SW480 (cell line): Measurements from ENCODE around the gene SMURF1.
"Not testable (repeated sequence)": the region's sequence is repeated elsewhere in the genome, so short reads cannot be mapped to it uniquely, and the experiment has no call there.

Experiments
- DNase-seq: peaks from one replicate; pipeline ENCODE4 v3.0.0-alpha.2; 2016; ENCODE audit warnings: low spot score

Gene SMURF1

DNA sequence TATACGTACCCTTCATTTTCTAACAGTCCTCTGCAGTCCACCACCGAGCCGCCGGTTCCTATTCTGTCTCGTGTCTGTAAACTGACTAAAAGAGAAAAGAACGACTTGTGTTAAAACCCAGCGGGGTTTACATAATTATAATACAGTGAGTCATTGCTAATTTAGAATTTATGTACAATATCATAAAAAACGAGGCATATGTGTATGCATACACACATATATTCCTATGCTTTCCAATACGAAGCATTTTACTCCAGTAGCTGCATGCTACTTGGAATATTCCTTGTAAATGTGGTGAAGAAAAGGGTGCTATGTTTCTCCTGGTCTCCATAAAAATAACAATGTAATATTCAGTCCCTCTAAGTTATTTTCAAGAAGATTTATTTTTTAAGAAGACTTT, 89.1 kb downstream of the SMURF1 start:
- DNase-seq: no peak

DNA sequence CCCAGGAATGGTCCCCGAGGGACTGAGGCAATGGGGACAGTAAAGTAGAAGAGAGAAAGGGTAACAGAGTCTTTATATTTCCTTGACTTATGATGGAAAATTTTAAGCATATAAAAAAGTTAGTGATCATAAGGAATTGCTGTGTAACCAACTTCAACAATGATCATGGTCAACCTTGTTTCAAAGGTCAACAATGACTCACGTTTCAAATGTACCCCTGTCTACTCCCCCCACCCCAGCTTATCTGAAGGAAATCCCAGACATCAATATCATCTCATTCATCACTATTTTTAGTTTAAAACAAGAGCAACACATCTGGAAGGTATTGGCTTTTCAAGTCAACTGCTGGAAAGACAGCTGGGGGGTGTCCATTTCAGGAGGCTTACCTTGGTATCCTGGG, 92.9 kb downstream of the SMURF1 start:
- no peak for DNase-seq

DNA sequence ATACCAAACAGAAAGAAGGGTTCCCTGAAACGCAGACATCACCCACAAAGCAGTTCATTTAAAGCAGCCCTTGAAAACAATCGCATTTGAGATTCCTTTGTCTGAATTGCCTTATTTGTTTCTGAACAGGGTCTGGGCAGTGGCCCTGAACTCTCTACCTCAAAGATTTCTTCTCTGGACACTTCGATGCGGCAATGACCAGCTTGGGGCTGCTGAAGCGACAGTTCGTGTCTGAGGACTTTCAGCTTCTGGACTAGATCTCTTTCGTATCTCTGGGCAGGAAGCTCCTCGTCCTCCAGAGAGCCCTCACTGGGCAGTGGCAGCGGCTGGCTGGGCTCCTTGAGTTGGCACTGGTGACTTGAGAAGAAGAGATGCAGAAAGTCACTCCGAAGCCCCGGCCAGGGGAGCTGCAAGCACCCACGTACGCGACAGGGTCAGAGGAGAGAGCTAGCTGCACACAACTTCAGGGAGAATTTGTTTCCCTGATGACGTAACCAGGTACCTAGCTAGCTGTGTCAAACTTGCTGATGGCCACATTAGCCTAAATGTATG, 96.3 kb downstream of the SMURF1 start:
- no peak for DNase-seq

DNA sequence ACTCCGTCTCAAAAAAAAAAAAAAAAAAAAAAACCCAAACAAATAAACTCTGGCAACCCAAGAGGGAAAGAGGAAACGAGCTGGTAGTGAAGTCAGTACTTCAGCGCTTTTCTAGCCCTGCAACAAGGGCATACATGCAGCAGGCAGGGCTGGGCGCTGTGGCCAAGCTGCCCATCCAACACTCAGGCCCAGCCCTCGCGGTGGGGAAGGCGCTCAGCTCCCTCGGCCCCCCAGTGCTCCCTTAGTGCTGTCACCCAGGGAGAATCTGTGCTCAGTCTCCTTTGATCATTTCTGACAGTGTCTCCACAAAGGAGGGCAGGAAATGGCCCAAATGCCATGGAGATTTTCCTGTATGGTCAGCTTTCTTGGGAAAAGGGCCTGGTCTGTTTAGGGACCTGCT, 97.2 kb downstream of the SMURF1 start:
- DNase-seq: no peak

DNA sequence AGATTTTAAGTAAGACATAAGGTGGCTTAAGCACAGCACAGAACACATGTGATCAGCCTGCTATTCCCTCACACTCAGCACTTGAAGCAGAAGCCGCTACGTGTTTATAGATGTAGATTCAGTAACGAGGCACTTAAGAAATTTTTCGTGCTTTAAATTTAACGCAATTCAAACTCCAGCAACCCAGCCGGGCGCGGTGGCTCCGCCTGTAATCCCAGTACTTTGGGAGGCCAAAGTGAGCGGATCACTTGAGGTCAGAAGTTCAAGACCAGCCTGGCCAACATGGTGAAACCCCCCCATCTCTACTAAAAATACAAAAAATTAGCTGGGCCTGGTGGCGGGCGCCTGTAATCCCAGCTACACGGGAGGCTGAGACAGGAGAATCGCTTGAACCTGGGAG, 97.6 kb downstream of the SMURF1 start:
- not testable (repeated sequence) for DNase-seq

DNA sequence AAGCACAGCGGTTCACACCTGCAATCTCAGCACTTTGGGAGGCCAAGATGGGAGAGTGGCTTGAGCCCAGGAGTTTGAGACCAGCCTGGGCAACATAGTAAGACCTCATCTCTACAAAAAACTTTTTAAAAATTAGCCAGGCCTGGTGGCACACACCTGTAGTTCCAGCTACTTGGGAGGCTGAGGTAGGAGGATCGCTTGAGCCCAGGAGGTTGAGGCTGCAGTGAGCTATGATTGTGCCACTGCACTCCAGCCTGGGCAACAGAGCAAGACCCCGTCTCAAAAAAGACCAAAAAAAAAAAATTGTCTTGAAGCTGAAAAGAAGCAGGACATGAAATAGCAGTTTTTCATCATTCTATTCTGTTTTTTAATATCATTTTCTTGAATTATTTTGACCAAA, 99.0 kb downstream of the SMURF1 start:
- not testable (repeated sequence) for DNase-seq

DNA sequence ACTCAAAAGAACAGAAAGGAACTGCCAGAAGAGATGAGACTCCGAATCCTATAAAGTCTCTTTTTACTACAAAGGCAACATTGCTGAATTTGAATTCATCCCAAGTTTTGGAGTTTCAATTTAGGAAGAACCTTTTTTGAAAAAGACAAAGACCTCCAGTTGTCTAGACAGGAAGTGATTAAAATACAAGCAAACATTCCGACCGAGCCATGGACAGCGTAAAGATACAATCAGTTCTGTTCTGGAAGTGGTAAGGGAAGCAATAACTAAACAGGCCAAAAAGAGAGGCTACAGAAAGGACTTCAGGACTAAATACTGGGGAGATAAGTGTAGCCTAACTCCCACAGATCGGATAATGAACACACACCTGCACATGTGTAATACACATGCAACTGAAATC, 101.0 kb downstream of the SMURF1 start:
- no peak for DNase-seq

DNA sequence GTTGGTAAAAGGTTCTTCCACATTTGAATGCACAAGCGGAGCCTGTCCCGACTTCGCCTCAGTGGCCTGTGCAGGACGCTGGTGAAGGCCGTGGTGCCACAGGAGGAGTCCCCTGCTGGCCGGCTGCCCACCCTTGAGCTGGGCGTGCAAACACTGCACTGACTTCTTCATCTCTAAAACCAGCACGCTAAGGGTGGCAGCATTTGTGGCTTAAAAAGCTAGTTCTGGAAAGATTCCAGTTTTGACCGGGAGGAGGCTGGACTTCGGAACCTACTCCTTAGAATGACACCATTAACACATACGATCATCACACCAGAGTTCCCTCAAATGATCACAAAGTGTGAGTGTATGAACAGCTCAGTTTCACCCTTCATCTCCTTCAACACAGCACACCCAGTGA, 102.4 kb downstream of the SMURF1 start:
- DNase-seq: no peak

DNA sequence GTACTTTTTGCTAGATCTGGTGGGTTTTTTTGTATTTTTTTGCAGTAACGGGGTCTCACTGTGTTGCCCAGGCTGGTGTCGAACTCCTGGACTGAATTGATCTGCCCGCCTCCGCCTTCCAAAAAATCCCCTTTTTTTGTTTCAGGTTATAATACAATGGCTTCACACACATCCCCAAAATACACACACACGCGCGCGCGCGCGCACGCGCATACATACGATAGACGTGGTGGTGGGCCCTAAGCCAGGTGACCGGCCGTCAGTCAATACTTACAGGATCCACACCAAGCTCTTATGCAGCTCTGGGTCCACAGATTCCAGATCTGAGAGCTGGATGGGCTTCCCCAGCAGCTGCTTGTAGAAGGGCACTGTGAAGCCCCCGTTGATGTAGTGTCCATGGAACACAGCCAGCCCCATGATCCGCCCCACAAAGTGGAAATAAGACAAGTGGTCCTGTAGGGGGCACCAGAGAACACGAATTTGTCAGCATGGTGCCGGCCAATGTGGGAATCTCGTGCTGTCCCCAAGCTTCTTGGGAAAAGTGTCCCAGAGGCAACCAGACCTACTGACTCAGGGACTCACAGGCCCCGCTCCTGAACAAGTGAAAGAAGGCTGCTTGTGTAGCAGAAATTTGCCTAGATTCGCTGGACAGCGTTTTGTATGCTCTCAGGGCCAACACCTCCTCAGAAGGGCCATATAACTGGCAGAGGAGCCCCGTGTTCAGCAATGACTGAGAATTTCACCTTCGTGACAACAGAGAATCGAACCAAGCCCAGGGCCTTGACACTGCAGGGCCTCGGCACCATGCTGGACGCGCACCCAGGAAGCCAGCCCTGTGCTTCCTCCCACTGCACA, 103.6 kb downstream of the SMURF1 start:
- DNase-seq: peak; percentile 85

DNA sequence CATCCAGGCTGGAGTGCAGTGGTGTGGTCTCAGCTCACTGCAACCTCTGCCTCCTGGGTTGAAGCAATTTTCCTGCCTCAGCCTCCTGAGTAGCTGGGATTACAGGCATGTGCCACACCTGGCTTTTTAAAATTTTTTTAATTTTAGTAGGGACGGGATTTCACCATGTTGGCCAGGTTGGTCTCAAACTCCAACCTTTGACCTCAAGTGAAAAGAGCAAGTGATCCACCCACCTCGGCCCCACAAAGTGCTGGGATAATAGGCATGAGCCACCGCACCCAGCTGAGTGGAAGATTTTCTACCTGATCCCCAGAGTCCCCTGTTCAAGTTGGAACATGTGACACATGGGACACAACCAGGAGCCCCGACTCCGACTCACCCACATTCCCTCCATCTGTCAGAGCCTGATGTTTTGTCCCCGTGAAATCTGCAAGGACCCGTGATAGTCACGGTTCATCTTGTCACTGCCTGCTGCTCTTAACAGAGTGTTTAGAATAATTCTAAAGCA, 104.5 kb downstream of the SMURF1 start:
- no peak for DNase-seq

DNA sequence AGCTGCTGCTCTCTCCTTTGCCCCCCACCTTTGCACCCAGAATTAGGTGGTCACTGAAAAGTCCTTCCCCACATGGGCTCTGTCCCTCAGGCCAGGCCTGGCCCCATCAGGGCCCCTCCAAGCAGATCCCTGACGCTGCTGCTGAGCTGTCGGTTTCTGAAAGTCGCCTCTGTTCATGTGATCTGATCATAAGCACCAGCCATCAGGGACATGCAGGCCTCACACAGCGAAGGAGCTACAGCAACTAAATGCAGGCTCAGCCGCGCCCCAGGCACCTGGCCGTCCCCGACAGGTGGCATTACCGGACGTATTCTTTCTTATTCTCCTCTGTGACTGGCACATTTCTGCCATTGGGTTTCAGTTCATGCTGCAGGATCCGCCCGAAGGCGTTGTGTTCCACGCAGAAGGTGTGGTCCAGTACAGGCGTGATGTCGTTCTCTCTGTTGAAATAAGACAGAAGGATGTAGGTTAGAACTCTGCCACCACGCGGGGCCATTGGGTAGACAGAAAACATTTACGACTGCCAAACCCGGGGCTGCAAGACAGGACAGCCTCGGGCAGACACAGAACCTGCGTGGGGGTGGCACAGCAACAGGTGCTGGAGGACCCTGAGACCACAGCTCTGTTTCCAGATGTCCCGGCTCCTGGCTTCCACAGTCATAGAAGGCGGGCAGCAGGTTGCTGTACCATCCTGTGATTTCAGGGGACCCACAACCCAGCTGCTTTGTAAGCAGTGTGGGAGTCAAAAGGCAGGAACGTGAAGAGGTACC, 105.6 kb downstream of the SMURF1 start:
- no peak for DNase-seq

DNA sequence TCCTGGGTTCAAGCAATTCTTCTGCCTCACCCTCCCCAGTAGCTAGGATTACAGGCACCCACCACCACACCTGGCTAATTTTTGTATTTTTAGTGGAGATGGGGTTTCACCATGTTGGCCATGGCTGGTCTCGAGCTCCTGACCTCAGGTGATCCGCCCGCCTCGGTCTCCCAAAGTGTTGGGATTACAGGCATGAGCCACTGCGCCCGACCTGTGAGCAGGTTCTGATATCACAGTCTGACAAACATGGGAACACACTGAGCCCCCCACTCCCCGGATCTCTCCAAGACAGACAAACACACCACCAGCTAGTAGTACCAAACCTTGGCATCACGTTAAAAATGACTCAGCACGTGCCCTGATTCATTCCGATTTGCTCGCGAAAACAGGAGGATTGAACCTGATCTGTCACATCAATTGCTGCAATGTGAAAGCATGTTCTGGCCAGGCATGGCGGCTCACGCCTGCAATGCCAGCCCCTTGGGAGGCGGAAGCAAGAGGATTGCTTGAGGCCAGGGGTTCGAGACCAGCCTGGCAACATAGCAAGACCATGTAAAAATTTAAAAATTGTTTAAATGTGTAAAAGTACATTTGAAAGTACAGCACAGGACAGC, 106.5 kb downstream of the SMURF1 start:
- DNase-seq: no peak

DNA sequence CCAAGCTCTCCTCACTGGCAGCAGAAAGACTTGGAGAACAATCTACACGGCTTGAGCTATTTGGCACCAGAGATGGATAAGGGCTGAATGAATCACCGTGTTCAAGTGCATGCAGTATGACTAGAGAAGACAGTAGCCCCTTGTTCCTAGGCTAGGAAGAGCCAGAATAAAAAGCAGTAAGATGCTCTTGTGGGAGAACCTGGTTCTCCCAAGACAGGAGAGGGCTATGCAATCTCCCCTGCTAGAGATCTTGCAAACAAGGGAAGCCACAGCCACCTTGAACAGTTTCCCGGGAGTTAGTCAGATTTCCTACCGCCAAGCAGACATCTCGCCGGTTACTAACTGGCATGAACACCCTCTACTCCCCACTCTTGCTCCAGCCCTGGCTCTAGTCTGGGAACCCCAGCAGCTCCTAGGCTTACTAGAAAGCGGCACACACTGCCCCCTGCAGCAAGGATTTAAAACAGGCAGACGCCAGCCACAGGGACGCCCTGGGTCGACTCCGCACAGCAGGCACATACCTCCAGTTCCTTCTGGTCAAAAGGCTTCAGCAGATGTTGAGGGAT, 107.3 kb downstream of the SMURF1 start:
- DNase-seq: peak; percentile 21

DNA sequence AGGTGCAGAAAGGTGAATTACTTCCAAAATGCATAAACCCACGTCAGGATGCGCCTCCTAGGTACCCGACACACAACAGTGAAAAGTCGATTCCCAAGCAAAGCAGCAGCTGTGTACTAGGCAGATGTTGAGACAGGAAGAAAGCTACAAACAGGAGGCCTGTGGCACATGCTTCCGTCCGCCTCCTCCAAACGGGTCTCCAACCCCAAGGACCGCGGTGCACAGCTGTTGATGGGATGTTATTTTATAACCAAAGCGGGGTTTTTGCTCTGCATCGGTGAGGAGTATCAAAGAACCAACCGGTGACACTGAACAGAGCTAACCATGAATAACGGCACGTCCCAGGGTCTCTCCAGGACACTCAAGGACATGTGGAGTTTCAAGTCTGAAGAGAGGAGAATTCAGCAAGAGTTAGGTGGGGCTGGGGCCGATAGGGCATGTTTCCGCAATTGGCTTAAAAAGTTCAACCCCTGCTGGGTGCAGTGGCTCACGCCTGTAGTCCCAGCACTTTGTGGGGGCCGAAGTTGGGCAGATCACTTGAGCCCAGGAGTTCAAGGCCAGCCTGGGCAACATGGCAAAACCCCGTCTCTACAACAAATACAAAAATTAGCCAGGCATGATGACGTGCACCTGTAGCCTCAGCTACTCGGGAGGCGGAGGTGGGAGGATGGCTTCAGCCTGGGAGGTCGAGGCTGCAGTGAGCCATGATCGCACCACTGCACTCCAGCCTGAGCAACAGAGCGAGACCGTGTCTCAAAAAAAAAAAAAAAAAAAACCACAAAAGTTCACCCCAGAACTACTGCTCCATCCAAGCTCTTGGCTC, 108.0 kb downstream of the SMURF1 start:
- DNase-seq: no peak

DNA sequence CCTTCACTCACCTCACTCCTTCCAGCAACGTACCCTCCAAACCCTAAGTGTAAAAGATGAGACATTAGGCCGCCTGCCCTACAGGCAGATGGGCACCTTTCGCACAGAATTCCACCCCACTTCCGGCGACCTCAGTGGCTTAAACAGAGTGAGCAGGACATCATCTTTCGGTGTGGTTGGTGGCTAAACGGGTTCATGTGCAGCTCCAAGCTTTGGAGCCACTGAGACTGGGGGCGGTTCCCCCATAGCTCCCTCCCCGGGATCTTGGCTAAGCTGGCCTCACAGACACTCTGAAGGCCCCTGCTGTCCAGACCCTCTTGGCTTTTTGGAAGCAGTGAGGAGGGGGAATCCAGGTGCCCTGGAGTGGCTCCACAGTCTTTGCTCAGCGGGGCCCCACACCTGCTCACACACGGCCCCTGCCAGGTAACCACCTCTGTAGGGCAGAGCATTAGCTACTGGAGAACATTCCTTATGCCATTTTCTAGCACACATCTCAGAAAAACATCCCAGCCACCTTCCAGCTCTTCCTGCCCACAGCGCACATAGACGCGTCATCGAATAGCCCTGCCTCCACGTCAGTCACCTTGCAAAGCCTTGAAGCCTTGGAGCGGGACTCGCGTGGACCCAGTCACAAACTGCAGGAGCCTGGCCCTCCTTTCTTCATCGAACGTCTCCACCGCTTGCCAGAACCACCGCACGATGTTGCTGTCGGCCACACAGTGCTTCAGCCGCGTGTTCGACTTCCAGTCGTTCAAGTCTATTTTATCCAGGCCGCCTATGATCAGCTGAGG, 108.8 kb downstream of the SMURF1 start:
- no peak for DNase-seq

DNA sequence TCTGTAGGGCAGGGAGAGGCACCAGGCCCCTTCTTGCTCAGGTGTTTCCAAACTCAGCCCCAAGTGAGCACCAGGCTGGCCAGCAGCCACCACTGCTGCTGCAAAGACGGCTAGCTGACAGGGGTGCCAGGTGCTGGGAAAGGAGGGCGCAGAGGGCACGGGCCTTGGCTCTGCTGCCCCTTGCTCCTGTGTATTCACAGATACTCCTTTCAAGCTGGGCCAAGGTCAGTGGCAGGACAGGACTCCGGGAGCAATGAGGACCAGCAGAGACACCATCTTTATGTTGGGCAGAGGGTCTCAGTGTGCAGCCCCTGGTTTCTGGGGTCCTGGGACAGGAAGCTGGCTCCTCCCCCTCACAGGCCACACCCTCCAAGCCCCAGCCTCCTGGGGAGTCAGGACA, 110.1 kb downstream of the SMURF1 start:
- DNase-seq: no peak

DNA sequence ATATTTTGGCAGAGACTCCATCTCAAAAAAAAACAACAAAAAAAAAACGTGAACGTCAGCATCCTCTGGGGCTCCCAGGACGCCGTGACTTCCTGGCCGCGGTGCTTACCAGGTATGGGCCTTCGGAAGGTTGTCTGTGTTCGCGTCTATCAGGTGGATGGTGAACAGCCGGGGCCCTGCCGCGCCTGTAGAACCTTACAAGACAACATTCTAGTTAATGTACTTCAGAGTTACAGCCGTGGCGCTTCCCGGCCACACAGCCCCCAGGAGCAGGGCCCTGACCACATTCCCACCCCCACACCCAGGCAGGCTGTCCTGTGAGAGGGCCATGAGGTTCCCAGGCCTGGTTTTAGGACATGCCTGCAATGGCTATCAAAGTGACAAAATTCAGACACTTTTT, 111.0 kb downstream of the SMURF1 start:
- no peak for DNase-seq

DNA sequence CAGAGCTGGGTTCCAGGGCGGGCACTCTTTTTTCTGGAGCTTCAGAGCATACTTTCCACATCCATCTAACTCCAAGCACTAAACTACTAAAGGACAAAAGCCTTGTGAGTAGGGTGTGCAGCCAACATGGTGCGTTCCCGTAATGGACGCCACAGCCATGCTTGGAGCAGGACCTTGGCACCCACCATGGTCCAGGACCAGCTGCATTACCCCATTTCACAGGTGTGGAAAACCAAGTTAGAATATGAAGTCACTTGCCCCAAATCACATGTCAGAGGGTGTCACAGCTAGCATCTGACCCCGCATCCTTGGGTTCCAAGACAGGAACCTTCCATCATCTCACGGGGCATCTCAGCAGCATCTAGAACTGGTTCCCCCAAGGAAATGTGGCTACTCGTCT, 112.4 kb downstream of the SMURF1 start:
- no peak for DNase-seq

DNA sequence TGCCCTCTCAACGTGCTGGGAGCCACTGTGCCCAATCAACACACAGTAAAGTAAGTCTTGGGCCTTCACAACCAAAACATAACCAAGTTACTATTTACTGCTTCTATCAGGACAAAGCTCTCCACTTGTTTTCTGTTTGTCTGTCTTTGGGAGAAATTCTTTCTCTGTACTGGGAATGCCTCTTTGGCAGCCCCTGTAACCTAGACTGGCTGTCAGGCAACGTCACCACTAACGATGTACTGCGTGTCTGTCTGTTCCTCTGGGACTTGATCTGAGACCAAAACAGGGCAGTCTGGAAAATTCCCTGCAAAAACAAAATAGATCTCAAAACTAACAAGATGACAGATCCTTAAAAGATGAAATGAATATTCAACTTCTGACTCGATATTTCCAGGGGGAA, 113.0 kb downstream of the SMURF1 start:
- DNase-seq: no peak

DNA sequence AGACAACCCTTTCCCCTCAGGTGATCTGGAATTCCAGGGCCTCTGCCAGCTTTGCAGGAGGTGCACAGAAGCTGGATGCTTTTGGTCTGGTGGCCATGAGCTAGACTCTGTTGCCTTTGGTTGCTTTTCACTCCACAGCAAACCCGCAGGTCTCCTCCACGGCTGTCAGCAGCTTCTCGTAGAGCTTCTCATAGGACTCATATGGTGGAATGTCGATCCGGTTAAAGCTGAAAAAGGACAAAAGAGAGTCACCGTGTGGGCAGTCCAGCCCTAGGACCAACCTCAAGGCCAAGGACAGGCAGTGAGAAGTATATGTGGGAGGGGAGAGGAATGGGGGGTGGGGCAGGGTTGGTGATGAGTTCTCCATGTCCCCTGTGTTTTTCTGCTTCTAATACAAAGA, 113.5 kb downstream of the SMURF1 start:
- no peak for DNase-seq
